ENCODE data around the gene ZBTB20.

ZBTB20 gene

GRCh38 chr3:114454551-114455251 lies 692.4 kb downstream of the ZBTB20 start:
- Histone ChIP-seq H3K36me3 (ENCODE audit: control insufficient read depth in 2 of 2, insufficient read depth in 2 of 2, low read length in 2 of 2) (no peaks in the 10 kb centered on the region), H3K27me3 (ENCODE audit: control insufficient read depth in 2 of 2, insufficient read depth in 2 of 2, low read length in 2 of 2) (no peaks in the 10 kb centered on the region), H3K4me3 (ENCODE audit: low read length in 2 of 2) (peak overlapping the region; percentile 53 to 65), H3K9me3 (ENCODE audit: control insufficient read depth in 2 of 2, low read length in 2 of 2) (no peaks in the 10 kb centered on the region), H3K9ac (ENCODE audit: low read depth in 1 of 2, low read length in 2 of 2) (peak overlapping the region in 1 of 2 donors; percentile 10), H3K27ac (ENCODE audit: low read depth in 2 of 2, low read length in 2 of 2) (peak overlapping the region in 1 of 2 donors; percentile 28), H3K4me1 (ENCODE audit: control insufficient read depth in 2 of 2, insufficient read depth in 2 of 2, low read length in 2 of 2) (peaks cover 0 to 5% of the 10 kb centered on the region in 2 donors)

- peaks cover 0 to 5% of the 10 kb centered on the region in 2 donors for H3K4me1 ChIP-seq (ENCODE audit: control insufficient read depth in 2 of 2, insufficient read depth in 2 of 2, low read length in 2 of 2)
- no peak overlapping the region for H3K4me3 ChIP-seq (ENCODE audit: low read length in 2 of 2)
- H3K9ac ChIP-seq (ENCODE audit: low read depth in 1 of 2, low read length in 2 of 2): no peak overlapping the region
- no peak overlapping the region for H3K27ac ChIP-seq (ENCODE audit: low read depth in 2 of 2, low read length in 2 of 2)
- H3K36me3 ChIP-seq (ENCODE audit: control insufficient read depth in 2 of 2, insufficient read depth in 2 of 2, low read length in 2 of 2): no peaks in the 10 kb centered on the region
- no peaks in the 10 kb centered on the region for H3K9me3 ChIP-seq (ENCODE audit: control insufficient read depth in 2 of 2, low read length in 2 of 2)
- no peaks in the 10 kb centered on the region for H3K27me3 ChIP-seq (ENCODE audit: control insufficient read depth in 2 of 2, insufficient read depth in 2 of 2, low read length in 2 of 2)
These were observed 693.7 kb downstream of the ZBTB20 start for GRCh38 chr3:114453361-114453780.

DNA sequence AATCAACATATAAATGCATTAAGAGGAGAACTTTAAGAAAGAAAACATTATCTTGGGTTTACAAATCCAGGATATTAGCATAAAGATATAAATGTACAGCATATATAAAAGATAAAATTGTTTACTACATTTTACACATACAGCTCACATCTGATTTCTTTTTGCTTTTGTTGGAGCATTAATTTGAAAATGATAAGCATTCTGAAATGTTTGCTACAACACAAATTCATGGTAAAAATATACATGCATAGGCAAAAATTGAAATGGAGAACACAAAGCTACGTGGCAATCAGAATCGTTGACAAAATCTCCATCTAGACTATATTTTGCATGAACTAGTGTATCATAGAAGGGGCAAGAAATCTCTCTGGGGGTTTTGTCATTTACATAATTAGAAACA lies 694.2 kb downstream of the ZBTB20 start:
- Histone ChIP-seq H3K27ac (ENCODE audit: low read depth in 2 of 2, low read length in 2 of 2) (no peak overlapping the region), H3K4me1 (ENCODE audit: control insufficient read depth in 2 of 2, insufficient read depth in 2 of 2, low read length in 2 of 2) (peaks cover 0 to 5% of the 10 kb centered on the region in 2 donors), H3K9ac (ENCODE audit: low read depth in 1 of 2, low read length in 2 of 2) (no peak overlapping the region)

GRCh38 chr3:114452256-114452655 lies 694.8 kb downstream of the ZBTB20 start:
- Histone ChIP-seq H3K4me3 (ENCODE audit: low read length in 2 of 2) (no peak overlapping the region), H3K27me3 (ENCODE audit: control insufficient read depth in 2 of 2, insufficient read depth in 2 of 2, low read length in 2 of 2) (no peaks in the 10 kb centered on the region), H3K9ac (ENCODE audit: low read depth in 1 of 2, low read length in 2 of 2) (no peak overlapping the region), H3K4me1 (ENCODE audit: control insufficient read depth in 2 of 2, insufficient read depth in 2 of 2, low read length in 2 of 2) (peaks cover 0 to 5% of the 10 kb centered on the region in 2 donors), H3K9me3 (ENCODE audit: control insufficient read depth in 2 of 2, low read length in 2 of 2) (no peaks in the 10 kb centered on the region), H3K27ac (ENCODE audit: low read depth in 2 of 2, low read length in 2 of 2) (no peak overlapping the region), H3K36me3 (ENCODE audit: control insufficient read depth in 2 of 2, insufficient read depth in 2 of 2, low read length in 2 of 2) (no peaks in the 10 kb centered on the region)

More for the DNA sequence above, 694.2 kb downstream of the ZBTB20 start:
- no peaks in the 10 kb centered on the region for H3K9me3 ChIP-seq (ENCODE audit: control insufficient read depth in 2 of 2, low read length in 2 of 2)
- no peak overlapping the region for H3K4me3 ChIP-seq (ENCODE audit: low read length in 2 of 2)
- no peaks in the 10 kb centered on the region for H3K27me3 ChIP-seq (ENCODE audit: control insufficient read depth in 2 of 2, insufficient read depth in 2 of 2, low read length in 2 of 2)
- H3K36me3 ChIP-seq (ENCODE audit: control insufficient read depth in 2 of 2, insufficient read depth in 2 of 2, low read length in 2 of 2): no peaks in the 10 kb centered on the region

DNA sequence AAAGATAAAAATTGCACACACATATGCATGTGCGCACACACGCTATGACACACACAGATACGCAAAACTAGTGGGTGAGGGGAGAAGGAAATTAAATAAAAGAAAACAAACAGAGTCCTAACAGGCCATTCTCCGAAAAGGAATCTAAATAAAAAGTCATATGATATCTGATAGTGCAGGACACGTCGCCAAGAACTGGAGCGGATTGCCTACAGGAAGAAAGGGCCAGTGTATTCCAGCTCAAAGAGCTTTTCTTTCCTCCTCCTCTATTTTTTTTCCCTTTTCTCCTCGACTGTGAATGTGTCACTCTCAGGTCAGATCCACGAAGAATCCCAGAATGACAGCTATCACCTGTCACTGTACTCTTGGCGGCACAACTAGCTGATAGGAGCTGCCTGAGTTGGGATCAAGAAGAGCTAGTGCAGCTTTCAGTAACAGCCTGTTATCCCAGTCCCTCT lies 695.5 kb downstream of the ZBTB20 start:
- H3K27ac ChIP-seq (ENCODE audit: low read depth in 2 of 2, low read length in 2 of 2): peak overlapping the region; percentile 27 to 57
- H3K4me1 ChIP-seq (ENCODE audit: control insufficient read depth in 2 of 2, insufficient read depth in 2 of 2, low read length in 2 of 2): peaks cover 0 to 5% of the 10 kb centered on the region in 2 donors
- H3K9ac ChIP-seq (ENCODE audit: low read depth in 1 of 2, low read length in 2 of 2): no peak overlapping the region
- H3K36me3 ChIP-seq (ENCODE audit: control insufficient read depth in 2 of 2, insufficient read depth in 2 of 2, low read length in 2 of 2): no peaks in the 10 kb centered on the region
- H3K27me3 ChIP-seq (ENCODE audit: control insufficient read depth in 2 of 2, insufficient read depth in 2 of 2, low read length in 2 of 2): no peaks in the 10 kb centered on the region
- H3K9me3 ChIP-seq (ENCODE audit: control insufficient read depth in 2 of 2, low read length in 2 of 2): no peaks in the 10 kb centered on the region
- H3K4me3 ChIP-seq (ENCODE audit: low read length in 2 of 2): peak overlapping the region; percentile 27 to 48

DNA sequence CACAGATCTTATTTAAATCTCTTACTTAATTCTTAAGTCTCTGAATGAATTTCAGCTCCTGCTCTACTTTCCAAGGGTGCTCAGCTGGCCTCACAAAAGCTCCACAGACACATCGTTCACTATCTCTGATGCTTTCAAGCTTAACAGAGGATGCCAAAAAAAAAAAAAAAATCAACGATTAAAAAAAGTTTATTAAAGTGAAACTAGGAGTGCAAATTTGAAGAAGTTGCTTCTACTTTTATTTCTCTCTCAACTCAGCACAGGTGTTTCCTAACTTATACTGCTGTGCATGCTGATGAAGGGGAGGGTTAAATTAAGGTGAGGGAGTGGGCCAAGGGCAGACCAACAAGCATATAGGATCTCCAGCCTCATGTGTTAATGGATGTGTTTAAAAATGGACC lies 696.0 kb downstream of the ZBTB20 start:
- no peaks in the 10 kb centered on the region for H3K36me3 ChIP-seq (ENCODE audit: control insufficient read depth in 2 of 2, insufficient read depth in 2 of 2, low read length in 2 of 2)
- peak overlapping the region in 1 of 2 donors; percentile 5 for H3K4me3 ChIP-seq (ENCODE audit: low read length in 2 of 2)
- H3K27ac ChIP-seq (ENCODE audit: low read depth in 2 of 2, low read length in 2 of 2): peak overlapping the region in 1 of 2 donors; percentile 3
- no peak overlapping the region for H3K9ac ChIP-seq (ENCODE audit: low read depth in 1 of 2, low read length in 2 of 2)
- no peaks in the 10 kb centered on the region for H3K27me3 ChIP-seq (ENCODE audit: control insufficient read depth in 2 of 2, insufficient read depth in 2 of 2, low read length in 2 of 2)
- no peaks in the 10 kb centered on the region for H3K9me3 ChIP-seq (ENCODE audit: control insufficient read depth in 2 of 2, low read length in 2 of 2)
- peaks cover 0 to 5% of the 10 kb centered on the region in 2 donors for H3K4me1 ChIP-seq (ENCODE audit: control insufficient read depth in 2 of 2, insufficient read depth in 2 of 2, low read length in 2 of 2)

GRCh38 chr3:114450008-114450596 lies 697.0 kb downstream of the ZBTB20 start:
- H3K4me1 ChIP-seq (ENCODE audit: control insufficient read depth in 2 of 2, insufficient read depth in 2 of 2, low read length in 2 of 2): peaks cover 0 to 5% of the 10 kb centered on the region in 2 donors
- peak overlapping the region in 1 of 2 donors; percentile 21 for H3K27ac ChIP-seq (ENCODE audit: low read depth in 2 of 2, low read length in 2 of 2)
- H3K27me3 ChIP-seq (ENCODE audit: control insufficient read depth in 2 of 2, insufficient read depth in 2 of 2, low read length in 2 of 2): no peaks in the 10 kb centered on the region
- no peak overlapping the region for H3K9ac ChIP-seq (ENCODE audit: low read depth in 1 of 2, low read length in 2 of 2)
- H3K4me3 ChIP-seq (ENCODE audit: low read length in 2 of 2): no peak overlapping the region
- H3K9me3 ChIP-seq (ENCODE audit: control insufficient read depth in 2 of 2, low read length in 2 of 2): no peaks in the 10 kb centered on the region
- no peaks in the 10 kb centered on the region for H3K36me3 ChIP-seq (ENCODE audit: control insufficient read depth in 2 of 2, insufficient read depth in 2 of 2, low read length in 2 of 2)

GRCh38 chr3:114449271-114450007 lies 697.6 kb downstream of the ZBTB20 start:
- H3K27me3 ChIP-seq (ENCODE audit: control insufficient read depth in 2 of 2, insufficient read depth in 2 of 2, low read length in 2 of 2): no peaks in the 10 kb centered on the region
- H3K4me3 ChIP-seq (ENCODE audit: low read length in 2 of 2): no peak overlapping the region
- peaks cover 0 to 5% of the 10 kb centered on the region in 2 donors for H3K4me1 ChIP-seq (ENCODE audit: control insufficient read depth in 2 of 2, insufficient read depth in 2 of 2, low read length in 2 of 2)
- no peaks in the 10 kb centered on the region for H3K36me3 ChIP-seq (ENCODE audit: control insufficient read depth in 2 of 2, insufficient read depth in 2 of 2, low read length in 2 of 2)
- H3K9me3 ChIP-seq (ENCODE audit: control insufficient read depth in 2 of 2, low read length in 2 of 2): no peaks in the 10 kb centered on the region
- no peak overlapping the region for H3K9ac ChIP-seq (ENCODE audit: low read depth in 1 of 2, low read length in 2 of 2)
- no peak overlapping the region for H3K27ac ChIP-seq (ENCODE audit: low read depth in 2 of 2, low read length in 2 of 2)

DNA sequence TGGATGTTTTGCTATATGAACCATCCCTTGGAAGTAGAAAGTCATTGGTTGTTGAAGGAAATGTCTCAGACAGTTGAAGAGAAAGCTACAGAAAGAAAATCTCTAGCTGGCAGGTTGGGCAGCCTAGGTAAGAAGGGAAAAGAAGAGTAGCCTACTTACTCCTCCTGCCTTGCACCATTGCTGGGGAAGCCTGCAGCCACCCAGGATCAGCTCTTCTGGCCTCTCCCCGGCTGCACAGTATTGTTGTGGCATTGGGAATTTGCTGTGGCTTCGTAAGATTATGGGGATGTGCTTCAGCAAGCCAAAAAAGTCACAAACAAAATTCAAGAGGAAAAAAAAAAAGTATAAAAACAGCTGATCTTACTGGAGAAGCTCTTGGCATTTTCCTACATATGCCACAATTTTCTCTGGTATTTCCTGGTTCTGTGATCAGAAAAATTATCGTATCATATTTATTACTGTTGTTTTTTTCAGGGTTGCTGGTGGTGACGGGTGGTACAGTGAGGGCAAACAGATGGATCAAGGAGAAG lies 699.1 kb downstream of the ZBTB20 start:
- peaks cover 0 to 5% of the 10 kb centered on the region in 2 donors for H3K4me1 ChIP-seq (ENCODE audit: control insufficient read depth in 2 of 2, insufficient read depth in 2 of 2, low read length in 2 of 2)
- H3K27ac ChIP-seq (ENCODE audit: low read depth in 2 of 2, low read length in 2 of 2): no peak overlapping the region
- no peaks in the 10 kb centered on the region for H3K9me3 ChIP-seq (ENCODE audit: control insufficient read depth in 2 of 2, low read length in 2 of 2)
- H3K36me3 ChIP-seq (ENCODE audit: control insufficient read depth in 2 of 2, insufficient read depth in 2 of 2, low read length in 2 of 2): no peaks in the 10 kb centered on the region
- no peak overlapping the region for H3K4me3 ChIP-seq (ENCODE audit: low read length in 2 of 2)
- H3K27me3 ChIP-seq (ENCODE audit: control insufficient read depth in 2 of 2, insufficient read depth in 2 of 2, low read length in 2 of 2): no peaks in the 10 kb centered on the region
- H3K9ac ChIP-seq (ENCODE audit: low read depth in 1 of 2, low read length in 2 of 2): no peak overlapping the region

DNA sequence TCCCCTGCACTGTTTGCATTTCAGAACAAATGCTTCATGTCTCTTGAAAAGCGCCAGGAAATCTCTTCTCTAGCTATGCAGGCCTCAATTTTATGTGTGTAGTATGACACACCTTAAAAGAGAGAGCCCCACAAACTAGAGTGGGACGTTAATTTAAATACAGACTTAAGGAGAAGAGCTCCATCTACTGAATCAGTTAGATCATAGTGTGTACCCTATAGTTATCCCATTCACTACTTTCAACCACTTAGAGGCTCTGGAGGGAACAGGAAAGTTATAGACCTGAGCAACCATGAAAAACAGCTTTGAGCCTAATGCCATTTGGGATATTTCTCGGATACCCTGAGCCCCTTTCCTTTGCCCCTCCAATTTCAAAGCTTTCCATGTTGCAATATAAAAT lies 699.5 kb downstream of the ZBTB20 start:
- Histone ChIP-seq H3K9ac (ENCODE audit: low read depth in 1 of 2, low read length in 2 of 2) (no peak overlapping the region), H3K4me1 (ENCODE audit: control insufficient read depth in 2 of 2, insufficient read depth in 2 of 2, low read length in 2 of 2) (peaks cover 0 to 5% of the 10 kb centered on the region in 2 donors), H3K27ac (ENCODE audit: low read depth in 2 of 2, low read length in 2 of 2) (no peak overlapping the region), H3K36me3 (ENCODE audit: control insufficient read depth in 2 of 2, insufficient read depth in 2 of 2, low read length in 2 of 2) (no peaks in the 10 kb centered on the region), H3K4me3 (ENCODE audit: low read length in 2 of 2) (no peak overlapping the region), H3K9me3 (ENCODE audit: control insufficient read depth in 2 of 2, low read length in 2 of 2) (no peaks in the 10 kb centered on the region), H3K27me3 (ENCODE audit: control insufficient read depth in 2 of 2, insufficient read depth in 2 of 2, low read length in 2 of 2) (no peaks in the 10 kb centered on the region)

Data from mucosa of rectum (tissue), 2 donors.